Lung (tissue), 12 donors: Measurements from ENCODE around the gene TMEM37. TPM values are rescaled to one million over a fixed set of nuclear protein-coding genes. Genes with fewer than 3 reads are reported as not detected.

Experiments
- ATAC-seq: fragments of 200-7000 bp; cut with Tn5 transposase; one replicate; pipeline ENCODE4 v1.9.1; 2020; ENCODE audit warnings: moderate number of reproducible peaks; ENCODE audit not compliant: insufficient read depth, low FRiP score
- DNase-seq, 3 donors: peaks; one replicate each; pipeline ENCODE4 v3.0.0-alpha.2; 2013 to 2017
- H3K27ac ChIP-seq, 2 donors: one replicate each; pipeline ENCODE4 v1.5.1; 2013; ENCODE audit warnings: mild to moderate bottlenecking in 2 of 2, moderate library complexity in 2 of 2, control low read depth in 1 of 2, inconsistent platforms in 1 of 2, low read depth in 1 of 2, low read length in 1 of 2
- H3K27me3 ChIP-seq, 3 donors: one replicate each; pipeline ENCODE4 v1.5.1; 2013; ENCODE audit warnings: low read length in 2 of 3; ENCODE audit not compliant: control insufficient read depth in 3 of 3, insufficient read depth in 3 of 3
- H3K36me3 ChIP-seq, 4 donors: one replicate each; pipeline ENCODE4 v1.5.1; 2013; ENCODE audit warnings: low read length in 4 of 4, mild to moderate bottlenecking in 1 of 4, moderate library complexity in 1 of 4; ENCODE audit not compliant: control insufficient read depth in 4 of 4, insufficient read depth in 4 of 4
- H3K4me1 ChIP-seq, 5 donors: one replicate each; pipeline ENCODE4 v1.5.1; 2013; ENCODE audit warnings: low read length in 5 of 5, mild to moderate bottlenecking in 2 of 5, moderate library complexity in 1 of 5; ENCODE audit not compliant: control insufficient read depth in 5 of 5, insufficient read depth in 5 of 5
- H3K4me3 ChIP-seq: one replicate; pipeline ENCODE4 v1.5.1; 2013; ENCODE audit warnings: mild to moderate bottlenecking, control low read depth, moderate library complexity
- H3K9ac ChIP-seq, 2 donors: one replicate each; pipeline ENCODE4 v1.5.1; 2013; ENCODE audit warnings: low read length in 2 of 2, control low read depth in 1 of 2; ENCODE audit not compliant: insufficient read depth in 1 of 2
- H3K9me3 ChIP-seq, 4 donors: one replicate each; pipeline ENCODE4 v1.5.1; 2013; ENCODE audit warnings: low read length in 3 of 4, mild to moderate bottlenecking in 1 of 4, moderate library complexity in 1 of 4; ENCODE audit not compliant: control insufficient read depth in 4 of 4, insufficient read depth in 3 of 4
- WGBS, 2 donors: extraction: QIAGEN DNeasy Blood & Tissue Kit; methylation state at CpG; one replicate each; pipeline ENCODE4 v1.1.7; 2013; 5-methylcytosine and 5-hydroxymethylcytosine counted together
- polyA plus RNA-seq, 2 donors: library from polyadenylated mRNA; stranded (reverse); fragments of 200-250 nt; gene quantifications; one replicate each; pipeline ENCODE4 v1.2.1, GENCODE V29; 2013
- total RNA-seq, 2 donors: library from RNA; depleted of rRNA in 1 of 2; stranded (reverse); fragments of >200 nt in 1 of 2; gene quantifications; one replicate each; pipeline ENCODE4 v1.2.1, GENCODE V29; 2014 to 2021
- TF ChIP-seq, protein P1 (sequence below): IDR thresholded peaks from 2 replicates; pipeline ENCODE4 v1.5.1; 2012; ENCODE audit warnings: mild to moderate bottlenecking; ENCODE audit errors: control extremely low read depth, extremely low read depth
- donor health status: control.
- donor health status: control.
- donor health status: Bipolar disorder and iron deficiency.
- donor health status: healthy.
- donor health status: DM: yes; HTN: yes; CAD: no.

Gene TMEM37
- total and polyA plus RNA-seq, 4 donors = 9.9 to 14.3 (median 12.1) TPM

DNA sequence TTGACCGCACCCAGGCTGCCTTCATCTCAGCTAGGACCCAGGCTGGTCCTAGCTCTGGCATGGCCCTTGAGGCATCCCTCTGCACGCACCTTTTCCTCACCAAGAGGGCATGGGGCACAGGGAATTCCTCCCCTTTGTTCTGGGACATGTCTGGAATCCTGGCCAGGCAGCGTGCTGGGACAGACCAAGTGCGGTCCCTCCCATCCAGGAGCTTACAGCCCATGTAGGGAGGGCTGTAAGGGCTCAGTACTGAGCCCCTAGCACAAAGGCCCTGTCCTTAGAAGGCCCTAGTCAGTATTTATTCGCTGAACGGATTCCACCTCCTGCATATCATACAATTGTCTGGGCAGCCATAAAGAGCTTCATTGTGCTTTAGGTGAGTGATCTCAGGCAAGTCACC is 3.0 kb downstream of the TMEM37 start:
- DNase-seq (no peak), ATAC-seq (no peak)
- WGBS, 2 donors = 73 to 86% methylated on average over 6 of the region's 6 CpGs
- no peaks in the 10 kb centered on the region for H3K9me3 ChIP-seq
- H3K4me3 ChIP-seq = no peak overlapping the region
- no peak overlapping the region for H3K9ac ChIP-seq
- TF ChIP-seq, protein P1, sequence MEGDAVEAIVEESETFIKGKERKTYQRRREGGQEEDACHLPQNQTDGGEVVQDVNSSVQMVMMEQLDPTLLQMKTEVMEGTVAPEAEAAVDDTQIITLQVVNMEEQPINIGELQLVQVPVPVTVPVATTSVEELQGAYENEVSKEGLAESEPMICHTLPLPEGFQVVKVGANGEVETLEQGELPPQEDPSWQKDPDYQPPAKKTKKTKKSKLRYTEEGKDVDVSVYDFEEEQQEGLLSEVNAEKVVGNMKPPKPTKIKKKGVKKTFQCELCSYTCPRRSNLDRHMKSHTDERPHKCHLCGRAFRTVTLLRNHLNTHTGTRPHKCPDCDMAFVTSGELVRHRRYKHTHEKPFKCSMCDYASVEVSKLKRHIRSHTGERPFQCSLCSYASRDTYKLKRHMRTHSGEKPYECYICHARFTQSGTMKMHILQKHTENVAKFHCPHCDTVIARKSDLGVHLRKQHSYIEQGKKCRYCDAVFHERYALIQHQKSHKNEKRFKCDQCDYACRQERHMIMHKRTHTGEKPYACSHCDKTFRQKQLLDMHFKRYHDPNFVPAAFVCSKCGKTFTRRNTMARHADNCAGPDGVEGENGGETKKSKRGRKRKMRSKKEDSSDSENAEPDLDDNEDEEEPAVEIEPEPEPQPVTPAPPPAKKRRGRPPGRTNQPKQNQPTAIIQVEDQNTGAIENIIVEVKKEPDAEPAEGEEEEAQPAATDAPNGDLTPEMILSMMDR = no peak
- peak overlapping the region in 1 of 2 donors; percentile 57 for H3K27ac ChIP-seq
- H3K36me3 ChIP-seq = peaks cover 0 to 10% (median 3%) of the 10 kb centered on the region in 4 donors
- H3K27me3 ChIP-seq = no peaks in the 10 kb centered on the region
- H3K4me1 ChIP-seq = peaks cover 0 to 32% (median 7%) of the 10 kb centered on the region in 5 donors

DNA sequence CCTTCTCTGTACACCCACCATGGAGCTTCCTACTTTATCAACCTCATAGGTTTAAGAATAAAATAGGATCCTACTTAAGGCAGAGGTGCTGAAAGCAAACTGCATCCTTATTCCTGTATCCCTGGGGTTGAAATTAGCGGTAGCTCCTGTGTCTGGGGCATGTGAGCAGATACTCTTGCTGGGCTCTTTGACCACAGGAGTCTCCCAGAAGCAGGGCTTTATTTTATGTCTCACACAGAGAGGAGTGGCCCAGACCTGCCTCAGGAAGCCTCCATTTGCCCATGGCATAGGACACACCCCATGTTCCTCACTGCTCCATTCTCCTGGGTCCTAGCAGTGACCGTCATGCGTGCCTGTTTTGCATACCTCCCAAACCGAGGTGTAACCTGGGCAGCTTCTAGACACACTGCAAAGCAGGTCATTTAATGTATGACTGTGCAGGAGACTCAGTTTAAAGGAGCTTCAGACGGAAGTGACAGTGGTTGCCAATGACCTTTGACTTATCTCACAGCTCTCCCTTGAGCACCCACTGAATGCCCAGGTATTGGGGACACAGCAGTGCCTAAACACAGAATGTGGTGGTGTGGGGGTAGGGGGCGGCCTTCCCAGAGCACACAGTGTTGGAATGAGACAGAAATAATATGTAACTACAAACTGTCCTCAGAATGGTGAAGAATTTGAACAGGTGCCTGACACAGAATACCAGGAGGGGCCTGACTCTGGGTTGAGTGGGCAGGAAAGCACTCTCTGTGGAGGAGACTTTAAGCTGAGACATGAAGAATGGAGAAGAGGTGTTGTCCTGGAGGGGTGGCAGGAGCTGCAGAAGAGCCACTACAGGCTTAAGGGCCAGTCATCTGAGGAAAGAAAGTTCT is 3.7 kb downstream of the TMEM37 start:
- 70 to 82% methylated on average over 6 of the region's 6 CpGs for WGBS, 2 donors
- H3K4me1 ChIP-seq = peaks cover 0 to 26% (median 7%) of the 10 kb centered on the region in 5 donors
- TF ChIP-seq, protein P1 = no peak
- ATAC-seq (no peak), DNase-seq (no peak)
- H3K9me3 ChIP-seq = no peaks in the 10 kb centered on the region
- no peaks in the 10 kb centered on the region for H3K27me3 ChIP-seq
- H3K9ac ChIP-seq = no peak overlapping the region
- no peak overlapping the region for H3K4me3 ChIP-seq
- peaks cover 0 to 10% (median 4%) of the 10 kb centered on the region in 4 donors for H3K36me3 ChIP-seq
- peak overlapping the region in 1 of 2 donors; percentile 61 for H3K27ac ChIP-seq

DNA sequence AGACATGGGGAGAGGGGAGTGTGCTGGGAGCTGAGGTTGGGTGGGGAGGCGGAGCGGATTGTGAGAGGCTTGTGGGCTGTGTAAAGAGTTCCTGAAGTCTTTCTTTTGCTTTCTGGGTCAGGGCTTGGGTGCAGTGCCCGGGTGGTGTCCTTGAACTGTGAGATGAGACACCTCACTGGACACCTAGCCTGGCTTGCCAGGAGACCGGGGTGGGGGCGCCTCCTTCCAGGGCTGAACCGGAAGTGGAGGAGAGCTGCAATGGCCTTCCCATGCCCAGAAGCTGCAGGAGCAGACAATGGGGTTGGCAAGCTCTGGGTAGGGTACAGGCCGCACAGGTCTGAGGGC is 4.3 kb downstream of the TMEM37 start:
- no peak overlapping the region for H3K4me3 ChIP-seq
- WGBS, 2 donors = 56 to 70% methylated on average over 7 of the region's 7 CpGs
- H3K9me3 ChIP-seq = no peaks in the 10 kb centered on the region

More for the DNA sequence above, 4.3 kb downstream of the TMEM37 start:
- TF ChIP-seq, protein P1 = no peak
- peaks cover 0 to 22% (median 7%) of the 10 kb centered on the region in 5 donors for H3K4me1 ChIP-seq
- ATAC-seq (no peak), DNase-seq (no peak)
- peaks cover 0 to 10% (median 4%) of the 10 kb centered on the region in 4 donors for H3K36me3 ChIP-seq
- peak overlapping the region in 1 of 2 donors; percentile 61 for H3K27ac ChIP-seq
- no peak overlapping the region for H3K9ac ChIP-seq
- no peaks in the 10 kb centered on the region for H3K27me3 ChIP-seq
